Astrocyte (in vitro differentiated cells and primary cell): ENCODE measurements around the gene USO1. TPM values are rescaled to one million over a fixed set of nuclear protein-coding genes. Genes with fewer than 3 reads are reported as not detected.
A peak's percentile ranks its signal among the peaks of the same experiment; 100 is the strongest.

ENCODE experiments used
- DNase-seq: peaks from one replicate; pipeline ENCODE4 v3.0.0-alpha.2; 2010; ENCODE audit warnings: low read depth
- FAIRE-seq: peaks from 2 replicates; lab custom pipeline; 2011; peaks lifted over from hg19 to GRCh38; lab: Jason Lieb, UNC
- H2AFZ ChIP-seq: 2 replicates; pipeline ENCODE4 v1.6.0; 2012; ENCODE audit warnings: low read depth, low read length, inconsistent platforms
- H3K27ac ChIP-seq: 2 replicates; pipeline ENCODE4 v1.5.1; 2011; ENCODE audit warnings: low read depth, low read length, inconsistent platforms
- H3K27me3 ChIP-seq: 2 replicates; pipeline ENCODE4 v1.6.0; 2011; ENCODE audit warnings: low read length, inconsistent platforms; ENCODE audit not compliant: insufficient read depth
- H3K36me3 ChIP-seq: 2 replicates; pipeline ENCODE4 v1.5.1; 2011; ENCODE audit warnings: low read length, inconsistent platforms; ENCODE audit not compliant: insufficient read depth
- H3K4me1 ChIP-seq: 2 replicates; pipeline ENCODE4 v1.5.1; 2011; ENCODE audit warnings: low read length, inconsistent platforms; ENCODE audit not compliant: insufficient read depth
- H3K4me2 ChIP-seq: 2 replicates; pipeline ENCODE4 v1.6.0; 2012; ENCODE audit warnings: low read length, inconsistent platforms
- H3K4me3 ChIP-seq: 2 replicates; pipeline ENCODE4 v1.5.1; 2011; ENCODE audit warnings: low read depth, mild to moderate bottlenecking, low read length, inconsistent platforms; ENCODE audit not compliant: insufficient read depth
- H3K79me2 ChIP-seq: 2 replicates; pipeline ENCODE4 v1.6.0; 2012; ENCODE audit warnings: mild to moderate bottlenecking, low read length, inconsistent platforms; ENCODE audit not compliant: insufficient read depth
- H3K9ac ChIP-seq: 2 replicates; pipeline ENCODE4 v1.6.0; 2012; ENCODE audit warnings: mild to moderate bottlenecking, low read length, inconsistent platforms
- H3K9me3 ChIP-seq: 2 replicates; pipeline ENCODE4 v1.5.1; 2012; ENCODE audit warnings: low read depth, mild to moderate bottlenecking, low read length, inconsistent platforms; ENCODE audit not compliant: insufficient read depth
- H4K20me1 ChIP-seq: 2 replicates; pipeline ENCODE4 v1.6.0; 2012; ENCODE audit warnings: low read length, inconsistent platforms; ENCODE audit not compliant: insufficient read depth
- H3K27ac Mint-ChIP-seq: one replicate; pipeline ENCODE4 v1.8.0; 2021; ENCODE audit warnings: mild to moderate bottlenecking, mixed read lengths; ENCODE audit not compliant: unreplicated experiment
- H3K27me3 Mint-ChIP-seq: one replicate; pipeline ENCODE4 v1.8.0; 2021; ENCODE audit warnings: low read depth, mixed read lengths; ENCODE audit not compliant: unreplicated experiment
- H3K36me3 Mint-ChIP-seq: one replicate; pipeline ENCODE4 v1.8.0; 2021; ENCODE audit warnings: low read depth, mixed read lengths; ENCODE audit not compliant: unreplicated experiment
- H3K4me1 Mint-ChIP-seq: one replicate; pipeline ENCODE4 v1.8.0; 2021; ENCODE audit warnings: low read depth, mixed read lengths; ENCODE audit not compliant: unreplicated experiment
- H3K4me3 Mint-ChIP-seq: one replicate; pipeline ENCODE4 v1.8.0; 2021; ENCODE audit warnings: mild to moderate bottlenecking, moderate library complexity, mixed read lengths; ENCODE audit not compliant: unreplicated experiment
- H3K9me3 Mint-ChIP-seq: one replicate; pipeline ENCODE4 v1.8.0; 2021; ENCODE audit warnings: mild to moderate bottlenecking, mixed read lengths; ENCODE audit not compliant: unreplicated experiment
- EZH2 ChIP-seq: IDR thresholded peaks from 2 replicates; pipeline ENCODE4 v1.6.1; 2012; ENCODE audit warnings: mild to moderate bottlenecking, low read length, inconsistent platforms; ENCODE audit not compliant: insufficient read depth
- total RNA-seq: library from RNA; stranded (reverse); gene quantifications from 2 replicates; pipeline ENCODE4 v1.2.1, GENCODE V29; 2021
- TF ChIP-seq, protein P1 (sequence below): IDR thresholded peaks from 2 replicates; pipeline ENCODE4 v1.5.1; 2011; ENCODE audit warnings: low read depth, mild to moderate bottlenecking, inconsistent platforms, low read length, moderate library complexity; ENCODE audit not compliant: insufficient read depth

The USO1 gene
- total RNA-seq, 1 donor from 2014 or later = 104 TPM

DNA sequence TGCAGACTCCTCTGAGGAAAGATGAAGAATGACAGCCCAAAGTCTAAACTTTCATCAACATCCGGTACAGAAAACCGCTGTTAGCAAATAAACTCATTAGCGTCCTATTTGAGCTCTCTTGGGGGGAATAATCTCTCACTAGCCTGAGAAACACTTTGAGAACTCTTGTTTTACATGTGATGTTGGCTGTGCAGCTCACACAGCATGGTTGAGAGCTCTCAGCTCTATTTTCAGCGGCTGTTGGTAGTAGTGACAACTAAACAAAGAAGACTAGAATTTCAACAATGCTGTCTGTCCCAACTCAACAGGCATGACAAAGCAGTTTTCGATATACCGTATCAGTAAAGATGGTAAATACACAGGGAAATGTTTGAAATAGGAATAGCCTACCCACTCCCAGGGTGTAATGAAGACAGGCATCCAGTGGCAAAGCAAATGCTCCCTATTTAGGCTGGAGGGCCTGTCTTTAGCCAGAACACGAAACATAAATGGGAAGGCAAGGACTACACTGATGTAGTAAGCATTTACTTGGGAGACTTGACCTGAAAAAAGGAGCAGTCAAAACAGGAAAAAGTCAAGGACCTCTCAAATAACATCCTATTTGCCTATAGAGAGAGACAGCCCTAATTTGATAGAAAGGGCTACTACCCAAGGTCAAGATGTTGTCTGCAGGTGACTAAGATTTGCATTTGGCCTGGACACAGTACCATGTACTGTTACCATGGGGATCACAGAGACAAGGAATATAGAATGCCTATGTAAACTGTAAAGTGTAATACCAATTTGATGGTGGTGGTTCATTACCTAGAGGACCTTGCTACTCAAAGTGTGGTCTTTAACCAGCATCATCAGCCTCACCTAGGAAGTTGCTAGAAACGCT, 117.5 kb downstream of the USO1 start:
- peak overlapping the region; percentile 34 for H3K27ac Mint-ChIP-seq

DNA sequence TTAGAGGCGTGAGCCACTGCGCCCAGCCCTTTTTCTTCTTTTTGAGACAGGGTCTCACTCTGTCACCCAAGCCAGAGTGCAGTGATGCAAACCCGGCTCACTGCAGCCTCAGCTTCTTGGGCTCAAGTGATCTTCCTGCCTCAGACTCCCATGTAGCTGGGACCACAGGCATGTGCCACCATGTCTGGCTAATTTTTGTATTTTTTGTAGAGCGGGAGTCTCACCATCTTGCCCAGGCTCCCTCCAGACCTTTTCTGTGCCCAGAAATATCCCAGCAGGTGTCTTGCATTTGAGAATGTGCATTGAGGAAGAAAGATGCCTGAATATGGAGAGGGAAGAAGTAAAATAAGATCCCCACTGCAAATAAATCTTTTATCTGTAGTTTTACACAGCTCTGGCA, 119.2 kb downstream of the USO1 start:
- no peak overlapping the region for H3K4me3 ChIP-seq
- peak overlapping the region; percentile 63 for H3K27ac ChIP-seq
- Mint-ChIP-seq H3K9me3 (no peaks in the 10 kb centered on the region), H3K27ac (peak overlapping the region; percentile 78), H3K4me3 (peak overlapping the region; percentile 1), H3K4me1 (peaks cover 29% of the 10 kb centered on the region), H3K27me3 (no peaks in the 10 kb centered on the region), H3K36me3 (no peaks in the 10 kb centered on the region)
- TF ChIP-seq EZH2 = no peak
- TF ChIP-seq, protein P1, sequence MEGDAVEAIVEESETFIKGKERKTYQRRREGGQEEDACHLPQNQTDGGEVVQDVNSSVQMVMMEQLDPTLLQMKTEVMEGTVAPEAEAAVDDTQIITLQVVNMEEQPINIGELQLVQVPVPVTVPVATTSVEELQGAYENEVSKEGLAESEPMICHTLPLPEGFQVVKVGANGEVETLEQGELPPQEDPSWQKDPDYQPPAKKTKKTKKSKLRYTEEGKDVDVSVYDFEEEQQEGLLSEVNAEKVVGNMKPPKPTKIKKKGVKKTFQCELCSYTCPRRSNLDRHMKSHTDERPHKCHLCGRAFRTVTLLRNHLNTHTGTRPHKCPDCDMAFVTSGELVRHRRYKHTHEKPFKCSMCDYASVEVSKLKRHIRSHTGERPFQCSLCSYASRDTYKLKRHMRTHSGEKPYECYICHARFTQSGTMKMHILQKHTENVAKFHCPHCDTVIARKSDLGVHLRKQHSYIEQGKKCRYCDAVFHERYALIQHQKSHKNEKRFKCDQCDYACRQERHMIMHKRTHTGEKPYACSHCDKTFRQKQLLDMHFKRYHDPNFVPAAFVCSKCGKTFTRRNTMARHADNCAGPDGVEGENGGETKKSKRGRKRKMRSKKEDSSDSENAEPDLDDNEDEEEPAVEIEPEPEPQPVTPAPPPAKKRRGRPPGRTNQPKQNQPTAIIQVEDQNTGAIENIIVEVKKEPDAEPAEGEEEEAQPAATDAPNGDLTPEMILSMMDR = no peak
- no peaks in the 10 kb centered on the region for H3K79me2 ChIP-seq
- peak overlapping the region; percentile 74 for H3K4me2 ChIP-seq
- H3K4me1 ChIP-seq = peaks cover 31% of the 10 kb centered on the region
- no peaks in the 10 kb centered on the region for H3K9me3 ChIP-seq
- H3K9ac ChIP-seq = peak overlapping the region; percentile 62
- no peaks in the 10 kb centered on the region for H3K36me3 ChIP-seq
- no peak overlapping the region for H2AFZ ChIP-seq
- FAIRE-seq (no peak), DNase-seq (peak; percentile 12)
- no peaks in the 10 kb centered on the region for H3K27me3 ChIP-seq
- no peaks in the 10 kb centered on the region for H4K20me1 ChIP-seq

More for the DNA sequence above, 117.5 kb downstream of the USO1 start:
- no peak overlapping the region for H3K4me2 ChIP-seq
- no peak for TF ChIP-seq EZH2
- TF ChIP-seq, protein P1 = no peak
- H3K27ac ChIP-seq = no peak overlapping the region
- no peaks in the 10 kb centered on the region for H3K27me3 Mint-ChIP-seq
- no peak overlapping the region for H3K9ac ChIP-seq
- no peaks in the 10 kb centered on the region for H4K20me1 ChIP-seq
- no peak overlapping the region for H3K4me3 ChIP-seq
- H3K4me3 Mint-ChIP-seq = no peak overlapping the region
- no peaks in the 10 kb centered on the region for H3K27me3 ChIP-seq
- H3K79me2 ChIP-seq = no peaks in the 10 kb centered on the region
- no peaks in the 10 kb centered on the region for H3K9me3 Mint-ChIP-seq
- H2AFZ ChIP-seq = peak overlapping the region; percentile 7
- no peaks in the 10 kb centered on the region for H3K9me3 ChIP-seq
- no peaks in the 10 kb centered on the region for H3K36me3 ChIP-seq
- H3K4me1 ChIP-seq = peaks cover 18% of the 10 kb centered on the region
- H3K36me3 Mint-ChIP-seq = no peaks in the 10 kb centered on the region
- H3K4me1 Mint-ChIP-seq = peaks cover 22% of the 10 kb centered on the region
- DNase-seq = peak; percentile 11
- no peak for FAIRE-seq
